Measurements from ENCODE around the gene PTPRD.

Gene PTPRD

DNA sequence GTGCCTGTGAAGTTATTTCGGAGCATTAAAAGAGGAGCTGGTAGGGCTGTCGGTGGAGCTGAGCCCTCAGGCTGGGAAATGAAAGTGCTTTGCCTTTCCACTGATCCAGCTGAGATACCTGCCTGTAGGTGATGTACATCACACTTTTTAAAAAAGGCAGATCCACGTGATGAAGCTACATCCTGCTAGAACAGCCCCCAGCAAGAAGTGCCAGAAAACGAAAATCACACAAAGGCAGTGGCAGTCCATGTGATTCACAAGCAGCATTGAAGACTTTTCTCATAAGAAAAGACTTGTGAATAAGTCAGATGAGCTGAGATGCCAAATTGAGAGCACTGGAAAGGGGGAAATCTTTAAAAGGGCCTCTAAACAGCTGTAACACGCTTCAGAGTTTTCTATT lies 765.1 kb downstream of the PTPRD start:
- no peak for DNase-seq

DNA sequence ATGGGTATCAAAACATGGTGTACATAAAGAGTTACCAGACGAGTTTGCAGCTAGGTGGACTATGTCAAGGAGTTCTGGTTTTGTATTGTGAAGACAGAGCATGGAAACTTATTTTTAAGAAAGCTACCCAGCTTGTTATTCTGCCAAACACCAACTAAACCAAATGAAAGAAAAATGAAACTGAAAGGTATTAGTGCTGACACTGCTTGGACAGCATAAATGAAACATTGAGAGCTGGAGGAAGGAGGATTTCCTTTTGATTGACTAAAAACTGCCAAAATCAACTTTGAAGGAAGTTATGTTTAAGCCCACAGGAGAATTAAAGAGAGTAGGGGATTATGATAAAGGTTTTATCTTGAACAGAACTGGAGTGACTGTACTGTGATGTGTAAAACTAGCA lies 766.2 kb downstream of the PTPRD start:
- DNase-seq = no peak

GRCh38 chr9:9820436-9820835 lies 792.4 kb downstream of the PTPRD start:
- no peak for DNase-seq

DNA sequence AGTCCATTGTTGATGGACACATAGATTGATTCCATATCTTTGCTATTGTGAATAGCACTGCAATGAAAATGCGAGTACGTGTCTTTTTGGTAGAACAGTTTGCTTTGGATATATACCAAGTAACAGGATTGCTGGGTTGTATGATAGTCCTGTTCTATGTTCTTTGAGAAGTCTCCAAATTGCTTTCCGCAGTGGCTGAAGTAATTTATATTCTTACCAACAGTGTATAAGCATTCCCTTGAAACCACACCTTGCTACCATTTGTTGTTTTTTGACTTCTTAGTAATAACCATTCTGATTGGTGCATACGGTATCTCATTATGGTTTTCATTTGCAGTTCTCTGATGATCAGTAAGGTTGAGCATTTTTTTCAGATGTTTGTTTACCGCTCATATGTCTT lies 792.9 kb downstream of the PTPRD start:
- no peak for DNase-seq

DNA sequence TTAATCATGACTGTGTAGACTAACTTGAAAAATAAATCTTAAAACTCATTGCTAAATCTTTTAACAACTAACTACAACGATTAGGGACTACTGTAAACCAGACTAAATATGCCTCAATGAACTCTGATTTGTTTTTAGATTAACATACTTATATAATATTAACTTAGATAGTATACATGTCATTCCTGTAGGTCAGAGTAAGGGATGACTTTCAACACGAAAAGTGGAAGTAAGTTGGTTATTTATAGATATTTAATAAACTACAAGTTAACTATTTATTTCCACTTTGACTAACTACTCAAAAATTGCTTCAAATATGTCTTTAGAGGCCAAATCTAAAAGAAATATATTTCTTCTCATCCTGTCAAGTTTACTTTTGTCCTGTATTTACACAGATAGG lies 795.6 kb downstream of the PTPRD start:
- no peak for DNase-seq

DNA sequence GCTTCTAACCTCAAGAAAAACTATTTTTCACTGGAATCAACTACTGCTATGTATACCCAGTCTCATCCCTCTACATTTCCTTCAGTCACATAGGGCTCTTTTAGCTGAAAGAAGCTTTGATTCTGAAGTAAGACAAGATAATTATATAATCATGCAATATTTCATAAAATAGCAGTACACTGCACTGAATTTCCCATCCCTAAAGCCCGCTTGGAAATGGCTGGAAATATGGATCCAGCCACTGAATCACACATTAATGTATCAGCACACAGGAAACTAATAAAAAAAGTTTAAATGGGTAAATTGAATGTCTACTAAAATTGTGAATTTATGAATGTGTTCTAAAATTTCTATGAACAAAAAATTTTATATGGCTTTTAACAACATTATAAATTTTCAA lies 808.7 kb downstream of the PTPRD start:
- DNase-seq = no peak

DNA sequence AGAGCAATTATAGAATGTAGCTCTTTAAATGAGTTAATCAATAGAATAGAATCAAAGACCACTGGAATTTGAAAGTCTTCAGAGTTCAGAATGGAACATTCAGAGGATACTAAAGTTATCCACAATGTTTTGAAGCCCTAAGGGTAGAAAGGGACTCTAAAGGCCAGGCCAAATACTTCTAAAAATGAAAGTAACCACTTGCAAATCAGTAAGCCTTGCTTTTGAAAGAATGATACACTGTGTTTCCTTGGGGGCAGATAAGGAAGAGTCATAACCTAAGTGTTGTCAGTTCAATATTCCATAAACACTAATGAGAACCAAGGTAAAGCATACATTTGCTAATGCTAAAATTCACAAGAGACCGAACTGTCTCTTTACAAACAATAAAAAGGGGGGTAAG lies 813.5 kb downstream of the PTPRD start:
- DNase-seq = no peak

- DNase-seq = no peak
Observed at GRCh38 chr9:9792144-9792857, 820.5 kb downstream of the PTPRD start.

DNA sequence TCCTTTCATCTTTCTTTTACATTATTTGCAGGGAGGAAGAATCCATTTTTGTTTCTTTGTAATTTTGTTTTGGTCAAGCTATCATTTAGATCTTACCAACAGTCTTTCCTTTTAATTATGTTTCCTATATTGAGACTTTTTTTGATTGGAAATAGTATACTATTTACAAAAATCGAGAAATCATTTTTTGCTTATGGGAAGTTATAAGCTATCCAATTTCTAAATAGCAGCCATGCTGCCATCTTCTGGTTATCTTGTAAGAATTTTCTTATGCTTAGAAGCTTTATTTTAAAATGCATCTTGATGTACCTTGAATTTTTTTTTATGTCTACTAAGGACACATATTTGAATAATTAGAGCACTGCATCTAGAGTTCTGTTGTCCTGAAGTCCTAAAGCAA lies 821.2 kb downstream of the PTPRD start:
- DNase-seq = no peak

- no peak for DNase-seq
Observed at GRCh38 chr9:9790216-9790872, 822.5 kb downstream of the PTPRD start.

GRCh38 chr9:9783711-9784110 lies 829.1 kb downstream of the PTPRD start:
- no peak for DNase-seq

DNA sequence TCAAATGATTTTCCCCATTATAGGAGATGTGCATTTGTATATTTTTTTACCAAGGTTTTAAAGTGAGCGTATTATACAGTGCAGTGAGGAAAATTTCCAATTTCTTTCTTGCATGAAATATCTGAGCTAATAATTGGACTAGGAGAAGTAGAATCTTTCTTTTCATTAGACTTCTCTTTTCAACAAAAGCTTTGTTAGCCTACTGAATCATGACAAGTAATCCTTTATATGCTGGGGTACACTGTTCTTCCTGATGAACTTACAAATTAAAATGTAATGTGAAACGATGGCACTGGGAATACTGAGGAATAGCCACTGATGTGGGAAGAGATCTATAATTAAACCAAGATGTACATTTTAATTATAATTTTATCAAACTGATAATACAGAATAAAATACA lies 829.6 kb downstream of the PTPRD start:
- no peak for DNase-seq

- DNase-seq = no peak
Observed at GRCh38 chr9:9778293-9778692, 834.5 kb downstream of the PTPRD start.

DNA sequence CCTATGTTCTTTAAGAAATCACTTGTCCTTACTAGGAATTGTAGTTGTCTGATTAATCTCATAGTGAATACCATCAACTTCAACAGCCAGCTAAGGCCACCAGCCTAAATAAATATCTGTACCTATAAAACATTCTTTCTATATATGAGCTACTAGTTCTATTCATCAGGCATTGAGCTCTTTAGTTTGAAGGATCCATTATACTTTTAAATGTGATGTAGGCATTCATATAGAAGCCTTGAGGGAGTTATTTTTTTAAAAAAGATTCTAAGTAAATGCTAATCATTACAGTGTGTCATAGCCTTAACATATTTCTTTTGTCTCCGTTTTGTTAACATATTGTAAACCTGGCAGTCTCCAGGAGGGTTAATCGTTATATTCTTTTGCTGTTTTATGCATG lies 838.3 kb downstream of the PTPRD start:
- no peak for DNase-seq

DNA sequence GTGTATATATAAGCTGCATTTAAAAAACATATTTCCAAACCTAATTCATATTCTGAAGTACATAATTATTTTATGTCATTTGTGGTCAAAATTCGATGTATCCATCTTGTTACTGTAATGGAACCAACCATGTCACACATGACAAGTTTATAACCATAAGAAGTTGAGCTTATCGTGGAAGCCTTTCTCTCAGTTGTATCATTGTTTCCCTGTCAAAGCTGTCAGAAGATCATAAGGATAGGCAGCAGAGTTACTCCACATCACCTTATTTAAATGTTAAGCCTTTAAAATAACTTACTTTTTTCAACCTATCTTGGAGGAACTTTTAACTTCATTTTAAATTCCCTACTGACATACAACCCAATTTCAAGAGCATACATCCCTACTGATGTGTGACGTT lies 841.5 kb downstream of the PTPRD start:
- DNase-seq = no peak

DNA sequence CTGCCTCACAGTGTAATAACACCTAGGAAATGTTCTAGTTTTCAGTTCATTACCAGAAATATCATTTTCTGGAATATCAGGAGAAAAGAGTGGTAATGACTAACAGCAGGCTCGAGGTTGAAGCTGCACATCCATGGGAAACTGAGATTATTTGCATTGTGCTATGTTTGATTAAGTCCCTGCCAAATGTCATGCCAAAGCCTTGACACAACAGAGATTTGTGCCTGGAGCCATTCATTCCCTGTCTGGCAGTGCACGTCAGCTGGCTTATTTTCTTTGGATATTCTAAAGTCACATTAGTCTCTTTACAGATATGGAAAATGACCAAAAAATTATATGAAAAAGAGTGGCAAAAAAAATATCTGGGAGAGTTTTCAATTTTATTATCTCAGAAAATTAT lies 848.0 kb downstream of the PTPRD start:
- DNase-seq = no peak

DNA sequence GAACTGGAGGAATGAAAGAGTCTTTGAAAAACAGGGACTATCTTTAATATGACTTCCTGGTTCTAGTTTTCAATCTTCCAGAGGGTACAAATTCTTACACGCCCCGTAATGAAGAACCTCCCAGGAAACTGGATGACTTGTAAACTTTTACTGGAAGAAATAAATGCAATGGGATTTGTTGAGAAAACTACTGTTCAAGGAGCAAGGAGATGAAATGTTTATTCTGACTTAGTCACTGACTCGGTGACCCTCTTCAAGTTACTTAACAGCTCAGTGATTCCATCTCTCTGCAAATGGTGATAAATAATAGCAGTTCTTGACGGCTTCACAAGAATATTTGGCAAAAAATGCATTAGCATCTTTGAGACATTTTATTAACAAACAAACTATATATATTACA lies 858.6 kb downstream of the PTPRD start:
- no peak for DNase-seq

DNA sequence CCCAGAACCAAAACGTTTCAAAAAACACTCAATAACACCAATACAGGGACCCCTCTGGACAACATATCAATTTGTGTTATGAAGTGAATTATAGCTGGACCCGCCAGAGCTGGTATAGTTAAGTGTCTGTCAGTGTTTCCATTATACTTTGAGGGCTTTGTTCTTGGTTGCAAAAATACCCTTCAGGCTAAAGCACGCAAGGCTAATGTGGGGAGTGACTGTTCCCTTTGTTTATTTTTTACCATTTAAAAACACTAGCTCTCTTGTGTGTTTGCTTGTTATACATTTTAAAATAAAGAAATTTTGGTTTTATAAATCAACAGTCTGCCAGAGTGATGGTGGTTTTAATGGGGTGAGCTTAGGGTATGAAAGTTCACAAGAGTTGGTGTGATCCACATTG lies 859.5 kb downstream of the PTPRD start:
- DNase-seq = no peak

DNA sequence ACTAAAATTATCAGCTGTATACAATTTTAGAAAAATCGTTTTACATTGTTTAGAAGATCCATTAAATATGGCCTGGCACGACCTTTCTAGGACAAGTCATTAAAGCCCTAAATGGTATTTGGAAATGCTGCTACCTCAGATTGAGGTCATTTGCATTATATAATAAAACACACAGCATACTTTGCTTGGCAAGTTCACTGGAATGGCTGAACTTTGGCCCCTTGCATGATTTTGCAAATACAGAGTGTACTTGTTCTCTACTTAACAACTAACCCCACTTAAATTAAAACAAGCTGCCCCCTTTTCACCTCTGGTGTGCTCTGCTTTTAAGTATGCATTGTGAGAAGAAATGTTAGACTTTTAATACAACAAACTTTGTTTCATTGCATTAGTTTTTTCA lies 860.1 kb downstream of the PTPRD start:
- DNase-seq = no peak

GRCh38 chr9:9751996-9752395 lies 860.8 kb downstream of the PTPRD start:
- DNase-seq = no peak

DNA sequence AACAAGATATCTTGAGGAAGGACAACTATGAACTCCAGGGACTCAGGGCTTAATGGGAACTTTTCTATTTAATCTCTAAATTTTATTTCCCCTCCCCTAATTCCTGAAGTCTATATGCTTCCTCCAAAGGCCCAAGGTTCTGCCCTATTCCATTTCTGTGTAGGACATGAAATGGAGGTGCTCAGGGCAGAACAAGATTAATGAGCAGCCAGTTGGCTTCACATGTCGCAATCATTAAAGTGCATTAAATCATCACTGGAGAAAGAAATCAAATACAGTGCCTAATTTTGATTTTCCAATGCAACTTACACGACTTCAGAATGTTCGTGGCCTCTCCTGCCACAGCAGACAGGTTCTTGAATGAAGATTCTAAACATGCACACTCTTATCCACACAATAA lies 862.1 kb downstream of the PTPRD start:
- DNase-seq = no peak

DNA sequence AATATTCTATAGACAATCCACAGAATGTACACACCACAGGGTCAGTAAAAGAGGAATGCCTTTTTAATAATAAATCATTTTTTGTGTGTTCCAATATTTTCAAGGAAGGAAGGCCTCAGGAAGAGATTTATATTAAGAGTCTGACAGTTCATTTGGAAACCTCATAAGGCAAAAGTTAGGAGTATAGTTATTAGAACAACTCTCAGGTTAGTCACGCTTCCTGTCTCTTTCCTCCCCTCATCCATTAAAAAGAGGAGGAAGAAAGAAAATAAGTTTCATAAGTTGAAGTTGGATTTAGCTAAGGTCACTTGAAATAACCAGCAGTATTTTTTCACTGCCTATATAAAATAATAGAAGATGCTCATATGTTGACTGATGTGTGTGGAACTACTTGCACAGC lies 863.2 kb downstream of the PTPRD start:
- no peak for DNase-seq

DNA sequence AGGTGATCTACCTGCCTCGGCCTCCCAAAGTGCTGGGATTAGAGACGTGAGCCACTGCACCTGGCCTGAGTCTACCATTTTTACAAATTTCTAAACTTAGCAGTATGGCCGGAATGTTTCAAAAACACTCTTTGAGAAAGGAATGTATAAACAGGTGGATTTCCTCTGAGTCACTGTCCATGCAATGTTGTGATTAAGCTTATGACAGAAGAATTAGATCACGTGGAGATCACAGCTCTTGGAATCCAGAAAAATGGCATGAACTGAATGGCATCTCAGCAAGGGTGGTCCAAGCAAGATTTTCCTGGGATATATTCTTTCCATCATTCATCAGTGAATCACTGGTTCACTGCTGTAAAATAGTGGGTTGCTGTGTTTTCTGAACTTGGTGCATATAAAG lies 865.0 kb downstream of the PTPRD start:
- DNase-seq = no peak

- no peak for DNase-seq
Observed at GRCh38 chr9:9746826-9747225, 866.0 kb downstream of the PTPRD start.

DNA sequence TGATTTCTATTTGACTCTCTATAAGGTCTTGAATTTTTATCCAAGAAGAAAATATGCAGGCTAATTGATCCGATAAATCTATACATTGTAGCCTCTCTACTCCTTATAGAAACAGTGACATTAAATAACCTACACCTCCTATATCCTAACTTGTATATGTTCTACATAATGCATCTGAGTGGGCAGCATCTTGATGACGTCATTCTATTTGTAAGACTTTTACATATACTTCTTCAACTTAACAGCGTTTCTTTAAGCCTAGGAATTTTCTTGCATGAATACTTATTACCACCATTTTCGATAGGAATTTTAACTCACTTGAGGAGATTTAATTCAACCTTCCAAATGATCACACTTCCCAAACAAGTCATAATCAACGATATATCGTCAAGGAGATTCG lies 869.0 kb downstream of the PTPRD start:
- DNase-seq = no peak
